Cardiac muscle cell (in vitro differentiated cells and primary cell): ENCODE results near the gene TSNAXIP1. TPM values are rescaled to one million over a fixed set of nuclear protein-coding genes. Genes with fewer than 3 reads are reported as not detected.
"Not testable (repeated sequence)": the region's sequence is repeated elsewhere in the genome, so short reads cannot be mapped to it uniquely, and the experiment has no call there.

Experiments used
- DNase-seq, 2 donors: peaks; one replicate each; pipeline versions ENCODE4 v3.0.0 to v3.0.0-alpha.2; 2010 to 2017; ENCODE audit warnings: low read depth in 1 of 2, low spot score in 1 of 2
- H3K27ac ChIP-seq: fragments of 200-600 bp; sonication (generic); 2 replicates; pipeline ENCODE4 v1.5.1; 2016
- H3K27me3 ChIP-seq: fragments of 200-600 bp; sonication (generic); 2 replicates; pipeline ENCODE4 v1.6.0; 2016; ENCODE audit warnings: control low read depth
- H3K36me3 ChIP-seq: fragments of 200-600 bp; sonication (generic); 2 replicates; pipeline ENCODE4 v1.5.1; 2016; ENCODE audit warnings: control low read depth
- H3K4me1 ChIP-seq: fragments of 200-600 bp; sonication (generic); 2 replicates; pipeline ENCODE4 v1.8.1; 2017; ENCODE audit warnings: low read depth, mild to moderate bottlenecking, mixed run types
- H3K4me3 ChIP-seq: fragments of 200-600 bp; sonication (generic); 2 replicates; pipeline ENCODE4 v1.5.1; 2016; ENCODE audit warnings: mild to moderate bottlenecking
- H3K9me3 ChIP-seq: fragments of 200-600 bp; sonication (generic); 2 replicates; pipeline ENCODE4 v1.5.1; 2017; ENCODE audit warnings: low read depth, mild to moderate bottlenecking, control low read depth
- polyA plus RNA-seq: library from polyadenylated mRNA; unstranded; fragments of >200 nt; fragmentation: Nextera tagmentation; extraction: Ambion mirVana; gene quantifications from 2 replicates; pipeline ENCODE4 v1.2.1, GENCODE V29; 2016
- total RNA-seq: library from RNA; depleted of rRNA; stranded (reverse); fragments of >200 nt; gene quantifications from 2 replicates; pipeline ENCODE4 v1.2.3, GENCODE V29; 2016
- TF ChIP-seq, protein P1 (sequence below): IDR thresholded peaks from 2 replicates; pipeline ENCODE4 v1.5.1; 2012; ENCODE audit warnings: low read depth, mild to moderate bottlenecking, low read length

The TSNAXIP1 gene
- total and polyA plus RNA-seq, 2 experiments from 2014 or later: 1.1 to 1.7 TPM

DNA sequence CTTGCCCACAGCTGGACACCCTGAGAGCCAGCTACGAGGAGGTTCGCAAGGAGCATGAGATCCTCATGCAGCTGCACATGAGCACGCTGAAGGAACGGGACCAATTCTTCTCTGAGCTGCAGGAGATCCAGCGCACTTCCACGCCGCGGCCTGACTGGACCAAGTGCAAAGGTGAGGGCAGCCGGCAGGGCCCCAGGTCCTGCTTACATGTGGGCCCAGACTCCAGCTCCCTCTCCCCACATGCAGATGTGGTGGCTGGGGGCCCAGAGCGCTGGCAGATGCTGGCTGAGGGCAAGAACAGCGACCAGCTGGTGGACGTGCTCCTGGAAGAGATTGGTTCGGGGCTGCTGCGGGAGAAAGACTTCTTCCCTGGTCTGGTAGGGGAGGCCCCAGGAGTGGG, 19.2 kb downstream of the TSNAXIP1 start:
- H3K27me3 ChIP-seq: peaks cover 56% of the 10 kb centered on the region
- no peaks in the 10 kb centered on the region for H3K9me3 ChIP-seq
- no peak for DNase-seq
- H3K4me3 ChIP-seq: no peak overlapping the region
- peaks cover 8% of the 10 kb centered on the region for H3K36me3 ChIP-seq
- TF ChIP-seq, protein P1, sequence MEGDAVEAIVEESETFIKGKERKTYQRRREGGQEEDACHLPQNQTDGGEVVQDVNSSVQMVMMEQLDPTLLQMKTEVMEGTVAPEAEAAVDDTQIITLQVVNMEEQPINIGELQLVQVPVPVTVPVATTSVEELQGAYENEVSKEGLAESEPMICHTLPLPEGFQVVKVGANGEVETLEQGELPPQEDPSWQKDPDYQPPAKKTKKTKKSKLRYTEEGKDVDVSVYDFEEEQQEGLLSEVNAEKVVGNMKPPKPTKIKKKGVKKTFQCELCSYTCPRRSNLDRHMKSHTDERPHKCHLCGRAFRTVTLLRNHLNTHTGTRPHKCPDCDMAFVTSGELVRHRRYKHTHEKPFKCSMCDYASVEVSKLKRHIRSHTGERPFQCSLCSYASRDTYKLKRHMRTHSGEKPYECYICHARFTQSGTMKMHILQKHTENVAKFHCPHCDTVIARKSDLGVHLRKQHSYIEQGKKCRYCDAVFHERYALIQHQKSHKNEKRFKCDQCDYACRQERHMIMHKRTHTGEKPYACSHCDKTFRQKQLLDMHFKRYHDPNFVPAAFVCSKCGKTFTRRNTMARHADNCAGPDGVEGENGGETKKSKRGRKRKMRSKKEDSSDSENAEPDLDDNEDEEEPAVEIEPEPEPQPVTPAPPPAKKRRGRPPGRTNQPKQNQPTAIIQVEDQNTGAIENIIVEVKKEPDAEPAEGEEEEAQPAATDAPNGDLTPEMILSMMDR: no peak
- no peak overlapping the region for H3K27ac ChIP-seq
- no peaks in the 10 kb centered on the region for H3K4me1 ChIP-seq

GRCh38 chr16:67828651-67829050, 22.0 kb downstream of the TSNAXIP1 start:
- peaks cover 38% of the 10 kb centered on the region for H3K27me3 ChIP-seq
- H3K9me3 ChIP-seq: no peaks in the 10 kb centered on the region
- TF ChIP-seq, protein P1: no peak
- peaks cover 8% of the 10 kb centered on the region for H3K36me3 ChIP-seq
- no peaks in the 10 kb centered on the region for H3K4me1 ChIP-seq
- no peak for DNase-seq
- no peak overlapping the region for H3K4me3 ChIP-seq
- H3K27ac ChIP-seq: no peak overlapping the region

- TF ChIP-seq, protein P1: no peak
- peak overlapping the region; percentile 39 for H3K4me3 ChIP-seq
Measured at GRCh38 chr16:67833030-67833414, 26.3 kb downstream of the TSNAXIP1 start.

GRCh38 chr16:67833415-67834241, 26.9 kb downstream of the TSNAXIP1 start:
- Histone ChIP-seq H3K27ac (no peak overlapping the region), H3K27me3 (peaks cover 11% of the 10 kb centered on the region)
- TF ChIP-seq, protein P1: no peak

More at GRCh38 chr16:67833030-67833414, 26.3 kb downstream of the TSNAXIP1 start:
- no peak overlapping the region for H3K27ac ChIP-seq
- peak in 1 of 2 donors; percentile 42 for DNase-seq
- H3K36me3 ChIP-seq: peaks cover 8% of the 10 kb centered on the region
- no peaks in the 10 kb centered on the region for H3K9me3 ChIP-seq
- H3K4me1 ChIP-seq: peaks cover 4% of the 10 kb centered on the region
- H3K27me3 ChIP-seq: peaks cover 13% of the 10 kb centered on the region

GRCh38 chr16:67834242-67834614, 27.5 kb downstream of the TSNAXIP1 start:
- Histone ChIP-seq H3K4me3 (peak overlapping the region; percentile 39), H3K9me3 (no peaks in the 10 kb centered on the region), H3K4me1 (peaks cover 4% of the 10 kb centered on the region), H3K27ac (no peak overlapping the region), H3K27me3 (peaks cover 6% of the 10 kb centered on the region), H3K36me3 (peaks cover 8% of the 10 kb centered on the region)
- TF ChIP-seq, protein P1: no peak
- DNase-seq: no peak

More at GRCh38 chr16:67833415-67834241, 26.9 kb downstream of the TSNAXIP1 start:
- no peaks in the 10 kb centered on the region for H3K9me3 ChIP-seq
- peaks cover 4% of the 10 kb centered on the region for H3K4me1 ChIP-seq
- peak overlapping the region; percentile 39 for H3K4me3 ChIP-seq
- DNase-seq: peak; percentile 91 to 96
- H3K36me3 ChIP-seq: peaks cover 8% of the 10 kb centered on the region

DNA sequence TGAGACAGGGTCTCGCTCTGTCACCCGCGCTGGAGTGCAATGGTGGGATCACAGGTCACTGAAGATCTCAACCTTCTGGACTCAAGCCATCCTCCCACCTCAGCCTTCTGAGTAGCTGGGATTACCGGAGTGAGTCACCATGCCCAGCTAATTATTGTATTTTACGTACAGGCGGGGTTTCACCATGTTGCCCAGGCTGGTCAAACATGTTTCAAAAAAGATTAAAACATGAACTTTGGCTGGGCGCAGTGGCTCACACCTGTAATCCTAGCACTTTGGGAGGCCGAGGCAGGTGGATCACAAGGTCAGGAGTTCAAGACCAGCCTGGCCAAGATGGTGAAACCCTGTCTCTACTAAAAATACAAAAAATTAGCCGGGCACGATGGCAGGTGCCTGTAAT, 30.5 kb downstream of the TSNAXIP1 start:
- DNase-seq, H3K9me3 ChIP-seq, H3K4me3 ChIP-seq, H3K36me3 ChIP-seq, H3K4me1 ChIP-seq, H3K27me3 ChIP-seq, H3K27ac ChIP-seq: not testable (repeated sequence)
